ENCODE measurements around the gene CCDC142. TPM values are rescaled to one million over a fixed set of nuclear protein-coding genes. Genes with fewer than 3 reads are reported as not detected.

CCDC142 gene
- total and polyA plus RNA-seq, 3 donors from 2014 or later: 15.5 to 30.2 (median 29.4) TPM

GRCh38 chr2:74530239-74531187, 47.7 kb upstream of the CCDC142 start:
- Histone ChIP-seq H3K4me1 (peaks cover 16% of the 10 kb centered on the region), H3K9me3 (no peaks in the 10 kb centered on the region), H3K27me3 (no peaks in the 10 kb centered on the region), H3K36me3 (ENCODE audit: low read depth, missing control alignments) (no peaks in the 10 kb centered on the region), H3K27ac (peak overlapping the region; percentile 62 to 82), H3K4me3 (peak overlapping the region; percentile 72 to 87)
- DNase-seq: peak; percentile 49
- TF ChIP-seq CTCF (IDR thresholded peaks at IDR 0.05) (no peak), POLR2A (IDR thresholded peaks at IDR 0.05) (no peak)
- 1 to 3% methylated on average over 18 to 43 of the region's 54 CpGs for WGBS, 2 donors
- intact Hi-C loops (cut with DNase I; ENCODE audit: low total_unique reads): no loop called here

GRCh38 chr2:74529357-74530238, 46.8 kb upstream of the CCDC142 start, which contains the start of the genes AUP1 and HTRA2:
Gene AUP1 (minus strand): TSS chr2:74529706. CDS start chr2:74529629, 77 bp downstream.
Gene HTRA2 (plus strand): TSS chr2:74529933. CDS start chr2:74530007, 74 bp downstream.
- WGBS, 2 donors: 0 to 3% methylated on average over 15 to 56 of the region's 87 CpGs
- H3K4me3 ChIP-seq: peak within 1 kb of the TSS; percentile 72 to 87
- peak within 1 kb of the TSS; percentile 62 to 82 for H3K27ac ChIP-seq
- no peaks in the 10 kb centered on the region for H3K27me3 ChIP-seq
- peaks cover 16% of the 10 kb centered on the region for H3K4me1 ChIP-seq
- H3K36me3 ChIP-seq (ENCODE audit: low read depth, missing control alignments): no peaks in the 10 kb centered on the region
- no peaks in the 10 kb centered on the region for H3K9me3 ChIP-seq
- intact Hi-C loops (cut with DNase I; ENCODE audit: low total_unique reads): no loop called here
- peak; percentile 99 for DNase-seq
- TF ChIP-seq POLR2A (IDR thresholded peaks at IDR 0.05) (no peak), CTCF (IDR thresholded peaks at IDR 0.05) (no peak)

DNA sequence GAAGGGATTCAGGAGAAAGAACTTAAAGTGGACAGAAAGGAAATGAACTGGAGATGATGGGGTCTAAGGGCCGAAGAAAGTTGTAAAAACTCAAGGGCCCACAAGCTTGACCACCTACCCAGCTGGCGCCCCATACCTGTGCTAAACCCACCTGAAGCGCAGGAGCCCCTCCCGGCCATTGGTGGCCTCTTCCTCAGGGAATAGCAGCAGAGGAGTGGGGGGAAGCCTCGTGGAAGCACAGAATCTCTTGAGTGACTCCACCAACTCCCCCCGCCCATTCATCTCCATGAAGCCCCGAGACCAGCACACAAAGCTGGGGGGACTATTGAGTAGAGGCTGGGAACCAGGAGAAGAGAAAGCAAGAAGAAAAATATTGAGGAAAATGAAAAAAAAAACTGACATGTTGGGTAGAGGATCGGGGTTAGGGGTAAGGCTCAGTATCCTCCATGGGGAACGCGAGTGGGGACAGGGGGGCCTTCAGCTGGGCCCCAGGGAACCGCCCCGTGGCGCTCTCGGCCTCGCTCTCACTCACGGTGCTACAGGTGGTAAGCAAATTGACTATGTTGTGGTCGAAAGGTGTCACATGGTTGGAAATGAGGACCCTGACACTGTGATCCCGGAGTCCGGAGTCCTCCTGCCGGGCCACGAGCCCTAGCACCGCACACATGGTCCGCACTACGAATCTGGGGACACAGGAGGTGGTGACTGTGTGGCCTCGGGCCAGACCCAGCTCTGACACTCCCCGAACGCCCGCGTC, 46.0 kb upstream of the CCDC142 start:
- peak overlapping the region; percentile 72 to 87 for H3K4me3 ChIP-seq
- no peaks in the 10 kb centered on the region for H3K9me3 ChIP-seq
- H3K27me3 ChIP-seq: no peaks in the 10 kb centered on the region
- TF ChIP-seq CTCF (IDR thresholded peaks at IDR 0.05): no peak
- TF ChIP-seq POLR2A (IDR thresholded peaks at IDR 0.05): no peak
- H3K4me1 ChIP-seq: peaks cover 16% of the 10 kb centered on the region
- DNase-seq: no peak
- intact Hi-C loops (cut with DNase I; ENCODE audit: low total_unique reads): no loop called here
- no peaks in the 10 kb centered on the region for H3K36me3 ChIP-seq (ENCODE audit: low read depth, missing control alignments)
- peak overlapping the region; percentile 62 to 82 for H3K27ac ChIP-seq
- 13 to 14% methylated on average over 17 to 28 of the region's 29 CpGs for WGBS, 2 donors

DNA sequence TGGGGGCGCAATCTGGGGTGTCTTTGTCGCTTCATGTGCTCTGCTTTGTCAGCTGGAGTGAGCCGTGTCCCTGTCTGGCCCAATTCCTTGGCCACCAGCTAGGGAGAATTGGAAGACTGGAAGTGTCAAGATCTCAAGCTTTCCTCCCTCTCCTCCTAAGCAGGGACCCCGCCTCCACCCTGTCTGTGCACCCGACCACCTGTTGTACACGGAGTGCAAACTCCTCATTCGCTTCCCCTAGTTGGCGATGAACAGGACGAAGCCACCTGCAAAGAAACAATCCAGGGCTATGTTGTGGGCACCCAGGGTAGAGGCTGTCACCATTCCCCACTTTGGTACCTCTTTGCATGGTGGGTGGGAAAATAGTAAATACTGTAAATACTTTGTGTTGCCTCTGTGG, 44.9 kb upstream of the CCDC142 start:
- Histone ChIP-seq H3K4me3 (no peak overlapping the region), H3K9me3 (no peaks in the 10 kb centered on the region), H3K36me3 (ENCODE audit: low read depth, missing control alignments) (no peaks in the 10 kb centered on the region), H3K27ac (no peak overlapping the region), H3K27me3 (no peaks in the 10 kb centered on the region), H3K4me1 (peaks cover 16% of the 10 kb centered on the region)
- DNase-seq: no peak
- 94 to 95% methylated on average over 9 of the region's 9 CpGs for WGBS, 2 donors
- intact Hi-C loops (cut with DNase I; ENCODE audit: low total_unique reads): no loop called here
- no peak for TF ChIP-seq CTCF (IDR thresholded peaks at IDR 0.05)
- no peak for TF ChIP-seq POLR2A (IDR thresholded peaks at IDR 0.05)

Measured in testis (tissue), 3 donors.